ELF-1 (cell line): Measurements from ENCODE around the gene DLG2.

ENCODE experiments used
- DNase-seq: peaks from one replicate; pipeline ENCODE4 v3.0.0-alpha.2; 2016; ENCODE audit warnings: low read depth, low spot score

The DLG2 gene

GRCh38 chr11:83933008-83933407, 1694.1 kb downstream of the DLG2 start:
- DNase-seq: no peak

DNA sequence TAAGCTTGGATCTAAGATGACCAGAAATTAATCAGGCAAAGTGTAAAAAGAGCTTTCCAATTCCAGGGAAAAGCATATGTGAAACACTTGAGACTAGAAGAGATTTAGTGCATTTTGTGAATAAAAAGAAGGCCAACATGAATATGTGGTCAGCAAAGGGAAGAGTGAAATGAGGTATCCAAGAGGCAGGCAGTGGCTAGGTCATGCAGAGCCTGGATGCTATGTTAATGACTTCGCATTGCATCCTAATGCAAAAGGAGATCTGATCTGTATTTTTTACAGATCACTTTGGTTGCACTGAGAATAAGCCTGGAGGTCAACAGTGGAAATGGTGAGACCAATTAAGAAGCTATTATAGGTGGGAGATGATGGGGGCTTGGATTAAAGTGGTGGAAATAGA, 1699.7 kb downstream of the DLG2 start:
- DNase-seq: no peak

DNA sequence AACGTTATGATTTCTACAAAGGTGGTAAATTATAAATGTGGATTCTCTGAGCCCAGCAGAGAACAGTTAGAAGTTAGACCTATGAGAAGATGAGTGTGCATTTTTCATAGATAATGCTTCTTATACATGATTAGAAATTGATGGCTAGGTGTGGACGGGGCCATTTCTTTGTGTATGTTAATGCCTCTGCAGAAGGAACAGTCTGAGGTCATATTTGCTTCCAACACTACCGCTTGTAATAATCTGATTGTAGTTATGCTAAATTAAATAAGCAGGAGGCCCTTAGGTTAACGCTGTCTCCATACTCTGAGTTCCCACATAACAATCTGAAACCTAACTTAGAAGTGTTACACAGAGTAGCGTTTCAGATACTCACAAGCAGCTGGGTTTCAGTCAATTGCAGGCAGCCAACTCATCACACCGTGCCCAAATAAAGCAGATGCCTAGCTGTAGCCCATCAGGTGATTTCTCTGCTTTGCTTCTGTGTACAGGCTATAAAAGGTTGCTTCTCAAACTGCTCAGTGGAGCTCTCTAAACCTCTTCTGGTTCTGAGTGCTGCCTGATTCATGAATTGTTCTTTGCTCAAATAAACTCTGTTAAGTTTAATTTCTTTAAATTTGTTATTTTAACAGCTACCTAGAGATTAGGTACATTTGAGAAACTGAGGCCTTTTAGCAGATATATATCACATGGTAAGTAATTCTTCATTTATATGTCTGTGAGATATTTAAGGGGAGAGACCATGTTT, 1702.2 kb downstream of the DLG2 start:
- no peak for DNase-seq

- DNase-seq: no peak
Observed at GRCh38 chr11:83923961-83924360, 1703.2 kb downstream of the DLG2 start.

- no peak for DNase-seq
Observed at GRCh38 chr11:83922953-83923352, 1704.2 kb downstream of the DLG2 start.

DNA sequence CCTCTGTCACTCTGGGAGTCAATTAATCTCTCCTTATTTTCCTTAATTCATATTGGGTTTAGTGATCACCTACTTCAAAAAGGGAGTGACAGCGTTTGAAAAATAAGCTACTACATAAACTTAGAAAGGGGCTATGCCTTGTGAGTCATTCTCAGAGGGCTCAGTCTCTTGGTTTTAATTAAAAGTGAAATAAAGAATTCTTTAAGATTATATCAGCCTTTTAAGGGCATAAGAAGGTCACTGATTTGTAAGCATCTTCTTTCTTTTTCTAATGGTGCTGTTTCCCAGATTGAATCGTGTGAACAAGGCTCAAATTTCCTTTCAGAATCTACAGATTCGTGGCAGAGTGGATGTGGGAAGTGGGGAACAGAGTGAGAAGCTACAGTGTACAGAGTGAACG, 1704.8 kb downstream of the DLG2 start:
- DNase-seq: no peak

DNA sequence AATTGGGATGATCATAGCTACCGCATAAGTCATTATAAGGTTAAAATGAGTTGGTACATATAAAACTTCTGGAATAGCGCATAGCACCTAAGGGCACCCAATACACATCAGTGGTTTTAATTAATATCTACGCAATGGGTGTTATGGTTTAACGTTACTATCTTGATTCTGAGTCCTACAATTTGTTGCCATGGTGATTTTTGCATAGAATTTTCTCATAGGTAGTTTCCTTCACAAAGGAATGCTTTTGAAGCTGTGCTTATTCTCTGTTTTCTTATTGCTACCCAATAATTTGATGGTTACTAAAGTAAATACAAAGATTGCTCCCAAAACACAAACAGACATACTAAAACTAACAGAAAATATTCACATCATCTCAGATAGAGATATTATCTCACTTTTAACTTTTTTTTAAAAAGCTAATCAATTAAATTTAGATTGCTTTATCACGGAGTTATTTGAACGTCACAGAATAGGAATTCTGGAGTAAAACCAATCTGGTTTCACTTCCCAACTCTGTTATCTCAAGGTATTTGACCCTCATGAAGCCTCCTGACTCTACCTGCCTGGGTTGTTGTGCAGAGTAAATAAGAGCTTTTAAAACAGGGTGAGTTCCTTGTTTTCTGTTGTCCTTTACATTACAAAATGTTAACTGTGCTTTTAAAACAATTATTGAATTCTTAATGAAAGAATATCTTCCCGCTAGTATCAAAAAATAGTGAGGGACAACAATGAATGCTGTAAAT, 1705.5 kb downstream of the DLG2 start:
- DNase-seq: no peak

DNA sequence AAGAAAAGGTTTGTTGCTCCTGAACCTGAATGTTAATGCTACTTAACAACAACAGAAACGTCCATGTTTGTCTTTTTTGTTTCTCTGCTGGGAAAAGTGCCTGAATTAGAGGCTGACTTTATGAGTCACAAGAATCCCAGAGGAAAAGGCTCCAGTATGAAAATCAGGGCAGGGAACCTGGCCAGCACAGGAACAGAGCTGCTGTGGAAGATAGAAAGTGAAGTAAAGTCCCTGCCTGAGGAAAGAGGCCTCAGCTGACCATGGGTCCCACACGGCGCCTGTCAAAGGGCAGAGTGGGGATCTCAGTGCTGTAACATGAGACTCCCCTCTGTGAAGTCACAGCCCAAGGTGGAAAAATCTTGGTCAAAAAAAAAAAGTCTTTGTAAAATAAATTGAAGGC, 1708.7 kb downstream of the DLG2 start:
- DNase-seq: no peak

GRCh38 chr11:83914995-83915394, 1712.1 kb downstream of the DLG2 start:
- DNase-seq: no peak

DNA sequence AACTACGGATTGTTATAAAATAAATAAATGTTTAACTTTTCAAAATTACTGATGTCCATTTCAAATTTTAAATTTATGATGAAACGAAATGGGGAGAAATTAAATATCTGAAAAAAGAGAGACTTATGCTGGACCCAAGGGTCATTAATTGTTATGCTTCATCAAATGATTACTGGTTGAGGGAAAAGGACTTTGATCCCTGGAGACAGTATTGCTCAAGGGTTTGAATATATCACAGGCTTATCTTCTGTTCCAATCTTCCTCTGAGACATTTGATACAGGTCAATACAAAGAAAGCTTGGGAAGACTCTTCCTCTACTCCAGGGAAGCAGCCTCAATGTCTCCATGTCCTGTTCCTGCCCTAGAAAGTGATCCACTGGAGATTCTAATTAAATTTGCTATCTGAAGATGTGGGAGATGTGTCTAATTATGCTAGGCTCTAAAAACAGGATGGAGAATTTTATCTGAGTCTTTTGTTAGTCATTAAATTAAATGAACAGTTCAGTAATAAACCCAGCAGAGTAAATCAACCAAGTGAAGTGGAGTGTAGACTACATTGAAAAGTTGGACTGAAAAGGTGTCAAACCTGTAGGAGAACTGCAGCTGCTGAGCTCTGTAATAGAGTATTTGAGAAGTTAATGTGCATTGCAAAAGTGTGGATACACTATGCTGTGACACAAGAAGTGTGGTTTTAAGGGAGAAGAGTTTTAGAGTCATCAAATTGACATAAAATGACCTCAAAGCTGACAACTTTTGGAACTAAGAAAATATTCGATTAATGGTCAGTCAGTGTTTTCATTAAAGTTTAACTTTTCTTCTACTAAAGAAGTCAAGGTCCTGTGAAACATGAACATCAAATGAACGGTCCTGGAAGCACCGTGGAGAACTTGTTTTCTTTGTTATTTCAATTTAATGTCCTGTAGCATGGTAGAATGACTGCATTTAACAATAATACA, 1717.3 kb downstream of the DLG2 start:
- DNase-seq: no peak

- no peak for DNase-seq
Observed at GRCh38 chr11:83908298-83908856, 1718.8 kb downstream of the DLG2 start.

DNA sequence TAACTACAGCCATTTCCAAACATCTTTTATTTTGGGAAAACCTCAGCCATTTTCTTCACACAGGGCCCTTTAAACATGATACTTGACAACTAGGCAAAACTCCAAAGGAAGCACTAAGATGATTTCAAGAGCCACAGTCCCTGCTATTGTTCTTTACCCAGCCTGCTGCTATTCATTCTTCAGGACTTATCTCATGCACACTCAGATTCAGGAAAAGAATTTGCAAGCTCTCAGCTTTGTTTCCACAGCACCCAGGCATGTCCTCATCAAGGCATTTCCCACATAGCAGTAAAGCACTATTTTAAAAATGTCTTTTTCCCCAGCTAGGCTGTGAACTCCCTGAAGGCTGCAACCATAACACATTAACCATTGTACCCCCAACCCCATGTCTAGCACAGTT, 1731.6 kb downstream of the DLG2 start:
- no peak for DNase-seq

DNA sequence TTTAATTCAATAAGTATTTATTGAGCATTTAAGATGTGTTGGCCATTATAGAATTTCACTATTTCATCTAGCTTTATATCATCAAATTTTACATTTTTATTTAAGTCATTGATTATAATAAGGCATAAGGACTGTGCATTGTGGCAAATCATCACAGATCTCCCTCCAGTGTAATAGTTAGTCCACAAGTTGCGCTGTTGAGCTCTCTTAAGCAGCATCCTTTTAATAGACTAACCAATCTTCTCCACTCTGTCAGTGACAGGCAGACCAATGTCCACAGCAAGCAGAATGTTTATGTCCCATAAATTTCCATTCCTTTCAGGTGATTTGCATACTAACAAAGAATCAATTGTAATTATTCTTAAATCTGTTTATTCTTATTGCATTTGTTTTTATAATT, 1745.7 kb downstream of the DLG2 start:
- DNase-seq: no peak

GRCh38 chr11:83871054-83871453, 1756.1 kb downstream of the DLG2 start:
- DNase-seq: no peak

DNA sequence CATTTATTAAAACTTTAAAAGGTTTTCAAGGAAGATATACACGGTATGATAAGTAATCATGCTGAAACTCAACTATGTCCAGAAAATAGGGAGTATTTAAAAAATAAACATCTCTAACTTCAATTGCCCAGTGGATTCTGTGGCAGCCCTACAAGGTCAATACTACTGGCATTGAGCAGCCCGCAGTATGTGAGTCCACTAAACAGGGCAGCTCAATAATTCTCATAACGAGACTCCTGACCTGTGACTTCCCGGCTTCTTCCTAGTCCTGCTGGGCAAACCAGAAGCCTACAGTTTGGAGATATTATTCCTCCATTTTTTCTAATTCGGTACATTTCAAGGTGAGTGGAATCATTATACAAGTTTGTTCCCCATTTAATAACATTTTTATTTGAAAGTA, 1760.5 kb downstream of the DLG2 start:
- DNase-seq: no peak

- no peak for DNase-seq
Observed at GRCh38 chr11:83865636-83866461, 1761.3 kb downstream of the DLG2 start.

- DNase-seq: no peak
Observed at GRCh38 chr11:83864412-83865057, 1762.6 kb downstream of the DLG2 start.

- DNase-seq: no peak
Observed at GRCh38 chr11:83863272-83863671, 1763.9 kb downstream of the DLG2 start.

DNA sequence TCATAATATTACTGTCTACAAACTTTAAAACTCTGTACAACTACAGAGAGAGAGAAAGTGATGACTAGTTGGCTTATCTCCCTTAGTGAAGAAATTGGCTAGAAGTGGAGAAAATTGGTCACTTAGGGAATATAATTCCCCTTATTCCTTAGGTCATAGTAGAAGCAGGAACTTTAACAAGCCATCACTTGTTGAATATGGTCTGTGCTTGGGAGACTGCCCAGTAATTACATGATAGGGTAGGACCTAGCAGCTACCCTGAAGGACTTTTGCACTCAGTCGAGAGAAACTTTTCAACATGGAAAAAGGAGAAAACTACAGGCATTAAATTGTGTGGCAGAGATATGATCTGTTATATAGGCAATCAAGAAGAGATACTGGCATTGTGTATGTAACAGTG, 1764.5 kb downstream of the DLG2 start:
- no peak for DNase-seq

- no peak for DNase-seq
Observed at GRCh38 chr11:83862033-83862432, 1765.1 kb downstream of the DLG2 start.
